Measurements from ENCODE around the gene SRGAP3. TPM values are rescaled to one million over a fixed set of nuclear protein-coding genes. Genes with fewer than 3 reads are reported as not detected.

The SRGAP3 gene
- total RNA-seq, 2 experiments from 2014 or later = 2.8 to 3.2 TPM

GRCh38 chr3:9009976-9010545, 239.4 kb downstream of the SRGAP3 start:
- Mint-ChIP-seq H3K27ac (no peak overlapping the region), H3K27me3 (no peaks in the 10 kb centered on the region), H3K9me3 (no peaks in the 10 kb centered on the region), H3K36me3 (ENCODE audit: low read depth) (no peaks in the 10 kb centered on the region), H3K4me3 (no peak overlapping the region), H3K4me1 (ENCODE audit: low read depth) (peaks cover 13% of the 10 kb centered on the region)
- DNase-seq (no peak), ATAC-seq (ENCODE audit: poor library complexity) (no peak)
- Histone ChIP-seq H3K4me3 (ENCODE audit: low read length) (no peak overlapping the region), H3K27ac (ENCODE audit: low read depth in 1 of 2, low read length in 2 of 2) (no peak overlapping the region), H3K36me3 (ENCODE audit: insufficient read depth, low read length) (no peaks in the 10 kb centered on the region), H3K27me3 (ENCODE audit: control insufficient read depth in 1 of 2, insufficient read depth in 2 of 2, low read length in 2 of 2) (no peaks in the 10 kb centered on the region), H3K4me1 (ENCODE audit: insufficient read depth, low read length) (no peaks in the 10 kb centered on the region), H3K9me3 (ENCODE audit: control insufficient read depth in 1 of 2, insufficient read depth in 1 of 2, low read length in 2 of 2) (no peaks in the 10 kb centered on the region)
- TF ChIP-seq, protein P1, sequence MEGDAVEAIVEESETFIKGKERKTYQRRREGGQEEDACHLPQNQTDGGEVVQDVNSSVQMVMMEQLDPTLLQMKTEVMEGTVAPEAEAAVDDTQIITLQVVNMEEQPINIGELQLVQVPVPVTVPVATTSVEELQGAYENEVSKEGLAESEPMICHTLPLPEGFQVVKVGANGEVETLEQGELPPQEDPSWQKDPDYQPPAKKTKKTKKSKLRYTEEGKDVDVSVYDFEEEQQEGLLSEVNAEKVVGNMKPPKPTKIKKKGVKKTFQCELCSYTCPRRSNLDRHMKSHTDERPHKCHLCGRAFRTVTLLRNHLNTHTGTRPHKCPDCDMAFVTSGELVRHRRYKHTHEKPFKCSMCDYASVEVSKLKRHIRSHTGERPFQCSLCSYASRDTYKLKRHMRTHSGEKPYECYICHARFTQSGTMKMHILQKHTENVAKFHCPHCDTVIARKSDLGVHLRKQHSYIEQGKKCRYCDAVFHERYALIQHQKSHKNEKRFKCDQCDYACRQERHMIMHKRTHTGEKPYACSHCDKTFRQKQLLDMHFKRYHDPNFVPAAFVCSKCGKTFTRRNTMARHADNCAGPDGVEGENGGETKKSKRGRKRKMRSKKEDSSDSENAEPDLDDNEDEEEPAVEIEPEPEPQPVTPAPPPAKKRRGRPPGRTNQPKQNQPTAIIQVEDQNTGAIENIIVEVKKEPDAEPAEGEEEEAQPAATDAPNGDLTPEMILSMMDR (IDR thresholded peaks at IDR 0.05) = no peak
- CTCF ChIA-PET = no interaction called here
- POLR2A ChIA-PET = no interaction called here
- intact Hi-C loops (cut with DNase I, micrococcal nuclease) = no loop called here

DNA sequence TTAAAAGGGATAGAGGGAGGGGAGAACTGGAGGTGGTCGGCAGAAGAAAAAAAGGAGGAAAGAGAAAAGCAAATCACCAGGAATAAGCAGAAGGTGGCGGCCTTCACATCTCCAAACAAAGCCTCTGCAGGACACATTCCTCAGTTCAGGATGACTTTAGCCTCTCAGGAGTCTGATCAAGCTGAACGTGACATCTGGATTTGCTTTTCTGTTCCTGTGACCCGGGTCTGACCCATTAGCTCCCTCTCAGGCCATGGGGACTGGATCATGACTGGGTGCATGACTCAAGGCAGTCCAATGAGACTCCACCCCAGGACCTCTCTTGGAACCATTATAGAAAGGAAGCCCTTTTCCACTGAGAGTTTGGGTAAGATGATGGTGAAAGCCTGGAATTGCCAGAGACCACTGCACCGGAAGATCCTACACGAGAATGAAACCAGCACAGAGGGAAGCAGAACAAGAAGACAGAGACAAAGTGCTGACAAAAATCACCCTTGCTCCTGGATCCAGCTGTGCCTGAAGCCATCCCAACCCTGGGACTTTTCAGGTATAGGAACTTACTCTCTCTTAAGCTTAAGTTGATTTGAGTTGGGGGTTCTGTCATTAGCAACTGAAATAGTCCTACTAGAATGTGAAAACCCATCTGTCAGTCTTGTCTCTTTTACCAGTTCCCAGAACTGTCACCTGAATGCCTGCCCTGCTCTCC, 240.7 kb downstream of the SRGAP3 start:
- H3K4me1 Mint-ChIP-seq (ENCODE audit: low read depth) = peaks cover 13% of the 10 kb centered on the region
- no peaks in the 10 kb centered on the region for H3K9me3 Mint-ChIP-seq
- H3K27me3 ChIP-seq (ENCODE audit: control insufficient read depth in 1 of 2, insufficient read depth in 2 of 2, low read length in 2 of 2) = no peaks in the 10 kb centered on the region
- H3K4me3 ChIP-seq (ENCODE audit: low read length) = no peak overlapping the region
- ATAC-seq (ENCODE audit: poor library complexity) (no peak), DNase-seq (no peak)
- CTCF ChIA-PET = no interaction called here
- intact Hi-C loops (cut with DNase I, micrococcal nuclease) = no loop called here
- no peak overlapping the region for H3K27ac Mint-ChIP-seq
- H3K36me3 ChIP-seq (ENCODE audit: insufficient read depth, low read length) = no peaks in the 10 kb centered on the region
- no peaks in the 10 kb centered on the region for H3K27me3 Mint-ChIP-seq
- TF ChIP-seq, protein P1 (IDR thresholded peaks at IDR 0.05) = no peak
- H3K4me1 ChIP-seq (ENCODE audit: insufficient read depth, low read length) = no peaks in the 10 kb centered on the region
- H3K4me3 Mint-ChIP-seq = no peak overlapping the region
- no peak overlapping the region for H3K27ac ChIP-seq (ENCODE audit: low read depth in 1 of 2, low read length in 2 of 2)
- POLR2A ChIA-PET = no interaction called here
- H3K9me3 ChIP-seq (ENCODE audit: control insufficient read depth in 1 of 2, insufficient read depth in 1 of 2, low read length in 2 of 2) = no peaks in the 10 kb centered on the region
- no peaks in the 10 kb centered on the region for H3K36me3 Mint-ChIP-seq (ENCODE audit: low read depth)

- no peaks in the 10 kb centered on the region for H3K9me3 Mint-ChIP-seq
- Histone ChIP-seq H3K27ac (ENCODE audit: low read depth in 1 of 2, low read length in 2 of 2) (no peak overlapping the region), H3K27me3 (ENCODE audit: control insufficient read depth in 1 of 2, insufficient read depth in 2 of 2, low read length in 2 of 2) (no peaks in the 10 kb centered on the region), H3K4me3 (ENCODE audit: low read length) (no peak overlapping the region), H3K4me1 (ENCODE audit: insufficient read depth, low read length) (no peaks in the 10 kb centered on the region), H3K9me3 (ENCODE audit: control insufficient read depth in 1 of 2, insufficient read depth in 1 of 2, low read length in 2 of 2) (no peaks in the 10 kb centered on the region), H3K36me3 (ENCODE audit: insufficient read depth, low read length) (no peaks in the 10 kb centered on the region)
- H3K27me3 Mint-ChIP-seq = no peaks in the 10 kb centered on the region
- no peaks in the 10 kb centered on the region for H3K36me3 Mint-ChIP-seq (ENCODE audit: low read depth)
- CTCF ChIA-PET = no interaction called here
- no peak overlapping the region for H3K4me3 Mint-ChIP-seq
- H3K27ac Mint-ChIP-seq = no peak overlapping the region
- POLR2A ChIA-PET = no interaction called here
- TF ChIP-seq, protein P1 (IDR thresholded peaks at IDR 0.05) = no peak
- ATAC-seq (ENCODE audit: poor library complexity) (no peak), DNase-seq (no peak)
- intact Hi-C loops (cut with DNase I, micrococcal nuclease) = no loop called here
- H3K4me1 Mint-ChIP-seq (ENCODE audit: low read depth) = peaks cover 13% of the 10 kb centered on the region
These were observed 241.5 kb downstream of the SRGAP3 start for GRCh38 chr3:9007928-9008327.
